Thyroid gland (tissue), 4 donors: ENCODE data around the gene PEA15. TPM values are rescaled to one million over a fixed set of nuclear protein-coding genes. Genes with fewer than 3 reads are reported as not detected.

Experiments used
- DNase-seq, 2 donors: peaks; one replicate each; pipeline ENCODE4 v3.0.0-alpha.2; 2019
- H3K27ac ChIP-seq, 3 donors: fragments of 200-600 bp; sonication (generic); 1 replicate in 2 of 3; 2 replicates in 1 of 3; pipeline ENCODE4 v1.5.1; 2016 to 2019; ENCODE audit warnings: mild to moderate bottlenecking in 1 of 3, moderate library complexity in 1 of 3
- H3K27me3 ChIP-seq: fragments of 200-600 bp; sonication (generic); one replicate; pipeline ENCODE4 v1.5.1; 2019
- H3K36me3 ChIP-seq, 2 donors: fragments of 200-600 bp; sonication (generic); one replicate each; pipeline ENCODE4 v1.5.1; 2016 to 2019
- H3K4me1 ChIP-seq, 2 donors: fragments of 200-600 bp; sonication (generic); one replicate each; pipeline ENCODE4 v1.5.1; 2017 to 2019
- H3K4me3 ChIP-seq, 3 donors: fragments of 200-600 bp; sonication (generic); replicated peaks in 1 of 3; 1 replicate in 2 of 3; 2 replicates in 1 of 3; pipeline ENCODE4 v1.5.1; 2016; ENCODE audit warnings: mild to moderate bottlenecking in 1 of 3
- H3K9me3 ChIP-seq: fragments of 200-600 bp; sonication (generic); one replicate; pipeline ENCODE4 v1.5.1; 2017
- CTCF ChIP-seq, 6 experiments: fragments of 200-600 bp in 3 of 6; fragments of 450-650 bp in 3 of 6; sonication (generic) in 3 of 6; IDR thresholded peaks; one replicate each; pipeline ENCODE4 v1.5.1; 2016 to 2019; ENCODE audit warnings: antibody characterized with exemption in 6 of 6, mild to moderate bottlenecking in 2 of 6, inconsistent platforms in 1 of 6, moderate library complexity in 1 of 6
- POLR2A ChIP-seq, 2 donors: fragments of 450-650 bp; IDR thresholded peaks; one replicate each; pipeline ENCODE4 v1.6.1; 2017; ENCODE audit warnings: antibody characterized with exemption in 2 of 2, mild to moderate bottlenecking in 2 of 2, moderate library complexity in 1 of 2
- WGBS, 2 donors: methylation state at CpG; one replicate each; pipeline ENCODE4 v1.1.5; 2017; 5-methylcytosine and 5-hydroxymethylcytosine counted together
- intact Hi-C: fragments of 100-400 bp; cut with DNase I; formaldehyde crosslinking; loops from one replicate; pipeline ENCODE4 v1.15.1; 2023
- total RNA-seq, 4 donors: library from RNA; depleted of rRNA; stranded (reverse); fragments of >200 nt; gene quantifications; one replicate each; pipeline ENCODE4 v1.2.3, GENCODE V29; 2016

The PEA15 gene
- total RNA-seq, 4 donors from 2014 or later: 47.9 to 68.5 (median 50.2) TPM

GRCh38 chr1:160193091-160193819 lies 11.9 kb upstream of the PEA15 start:
- Histone ChIP-seq H3K4me3 (no peak overlapping the region), H3K36me3 (no peaks in the 10 kb centered on the region), H3K4me1 (peaks cover 0 to 4% of the 10 kb centered on the region in 2 donors), H3K27me3 (no peaks in the 10 kb centered on the region), H3K9me3 (no peaks in the 10 kb centered on the region), H3K27ac (no peak overlapping the region)
- intact Hi-C loops: loop anchor here (5.0 kb wide), 3 partner anchors 59 to 99 kb away; no protein-coding TSS in a partner anchor
- WGBS, 2 donors: 36 to 37% methylated on average over 14 to 15 of the region's 16 CpGs
- DNase-seq: peak; percentile 84 to 90
- peak; percentile 90 to 98 (median 96) for TF ChIP-seq CTCF (IDR thresholded peaks at IDR 0.05)
- TF ChIP-seq POLR2A (IDR thresholded peaks at IDR 0.05): no peak

- 87 to 88% methylated on average over 9 of the region's 9 CpGs for WGBS, 2 donors
- Histone ChIP-seq H3K9me3 (no peaks in the 10 kb centered on the region), H3K27ac (no peak overlapping the region), H3K4me1 (peaks cover 0 to 4% of the 10 kb centered on the region in 2 donors), H3K36me3 (no peaks in the 10 kb centered on the region), H3K27me3 (no peaks in the 10 kb centered on the region), H3K4me3 (no peak overlapping the region)
- DNase-seq: no peak
- no peak for TF ChIP-seq POLR2A (IDR thresholded peaks at IDR 0.05)
- intact Hi-C loops: loop anchor here (5.0 kb wide), 3 partner anchors 58 to 98 kb away; no protein-coding TSS in a partner anchor
Measured at GRCh38 chr1:160193832-160194736, 11.1 kb upstream of the PEA15 start.

GRCh38 chr1:160194737-160195059 lies 10.5 kb upstream of the PEA15 start:
- no peaks in the 10 kb centered on the region for H3K9me3 ChIP-seq
- WGBS, 2 donors: 63 to 87% methylated on average over 2 of the region's 2 CpGs
- H3K27me3 ChIP-seq: no peaks in the 10 kb centered on the region
- no peak overlapping the region for H3K27ac ChIP-seq
- no peak for DNase-seq
- H3K36me3 ChIP-seq: no peaks in the 10 kb centered on the region
- no peak overlapping the region for H3K4me3 ChIP-seq
- peaks cover 0 to 4% of the 10 kb centered on the region in 2 donors for H3K4me1 ChIP-seq
- intact Hi-C loops: loop anchor here (5.0 kb wide), 3 partner anchors 58 to 98 kb away; no protein-coding TSS in a partner anchor
- TF ChIP-seq POLR2A (IDR thresholded peaks at IDR 0.05) (no peak), CTCF (IDR thresholded peaks at IDR 0.05) (no peak)

GRCh38 chr1:160196143-160196542 lies 9.0 kb upstream of the PEA15 start:
- TF ChIP-seq CTCF (IDR thresholded peaks at IDR 0.05) (no peak), POLR2A (IDR thresholded peaks at IDR 0.05) (no peak)
- Histone ChIP-seq H3K9me3 (no peaks in the 10 kb centered on the region), H3K4me3 (no peak overlapping the region), H3K27ac (no peak overlapping the region), H3K36me3 (no peaks in the 10 kb centered on the region), H3K4me1 (peaks cover 0 to 4% of the 10 kb centered on the region in 2 donors), H3K27me3 (no peaks in the 10 kb centered on the region)
- no peak for DNase-seq
- intact Hi-C loops: no loop called here
- 81 to 86% methylated on average over 4 of the region's 4 CpGs for WGBS, 2 donors

- Histone ChIP-seq H3K4me1 (peaks cover 0 to 4% of the 10 kb centered on the region in 2 donors), H3K4me3 (no peak overlapping the region), H3K27me3 (no peaks in the 10 kb centered on the region), H3K9me3 (no peaks in the 10 kb centered on the region), H3K27ac (no peak overlapping the region), H3K36me3 (no peaks in the 10 kb centered on the region)
- no peak for DNase-seq
- 91 to 96% methylated on average over 4 of the region's 4 CpGs for WGBS, 2 donors
- intact Hi-C loops: no loop called here
- TF ChIP-seq POLR2A (IDR thresholded peaks at IDR 0.05): no peak
- TF ChIP-seq CTCF (IDR thresholded peaks at IDR 0.05): no peak
Measured at GRCh38 chr1:160197231-160197630, 8.0 kb upstream of the PEA15 start.
